Fibroblast of skin of left biceps (primary cell): ENCODE results near the gene GLIPR1L1.

Source experiments
- DNase-seq, 2 experiments: peaks; one replicate each; pipeline ENCODE4 v3.0.0-alpha.2; 2013; ENCODE audit warnings: low read depth in 2 of 2

Gene GLIPR1L1

DNA sequence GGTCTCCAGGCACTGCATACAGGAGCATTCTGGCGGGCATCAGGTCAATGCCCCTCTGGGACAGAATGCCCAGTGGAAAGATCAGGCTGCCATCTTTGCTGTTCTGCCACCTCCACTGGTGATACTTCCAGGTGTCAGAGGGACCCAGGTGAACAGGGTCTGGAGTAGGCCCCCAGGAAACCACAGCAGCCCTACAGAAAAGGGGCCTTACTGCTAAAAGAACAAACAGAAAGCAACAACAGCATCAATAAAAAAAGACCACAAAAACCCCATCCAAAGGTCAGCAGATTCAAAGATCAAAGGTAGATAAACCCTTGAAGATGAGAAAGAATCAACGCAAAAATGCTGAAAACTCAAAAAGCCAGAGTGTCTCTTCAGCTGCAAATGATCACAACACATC is 15.9 kb downstream of the GLIPR1L1 start:
- no peak for DNase-seq

DNA sequence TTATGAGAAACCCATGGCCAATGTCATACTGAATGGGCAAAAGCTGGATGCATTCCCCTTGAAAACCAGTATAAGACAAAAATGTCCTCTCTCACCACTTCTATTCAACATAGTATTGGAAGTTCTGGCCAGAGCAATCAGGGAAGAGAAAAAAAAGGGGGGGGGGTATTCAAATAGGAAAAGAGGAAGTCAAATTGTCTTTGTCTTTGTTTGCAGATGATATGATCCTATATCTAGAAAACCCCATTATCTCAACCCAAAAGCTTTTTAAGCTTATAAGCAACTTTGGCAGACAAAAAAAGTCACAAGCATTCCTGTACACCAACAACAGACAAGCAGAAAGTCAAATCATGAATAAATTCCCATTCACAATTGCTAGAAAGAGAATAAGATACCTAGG is 19.5 kb downstream of the GLIPR1L1 start:
- no peak for DNase-seq

DNA sequence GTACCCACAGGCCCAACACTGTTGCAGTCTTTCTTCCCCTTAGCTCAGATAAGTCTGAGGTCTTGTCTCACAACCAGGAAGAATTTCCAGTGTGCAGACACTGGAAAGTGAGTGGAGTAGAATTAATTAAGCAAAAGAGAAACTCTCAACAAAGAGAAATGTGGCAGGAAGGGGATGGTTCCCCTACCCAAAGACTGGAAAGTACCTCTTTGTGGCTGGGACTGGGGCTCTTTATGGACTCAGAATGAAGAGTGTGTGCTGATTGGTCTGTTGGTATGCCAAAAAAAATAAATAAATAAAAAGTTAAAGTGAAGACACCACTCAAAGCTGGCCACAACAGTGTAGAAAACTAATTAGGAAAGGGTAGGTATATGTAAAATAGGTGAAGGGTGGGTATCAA is 26.4 kb downstream of the GLIPR1L1 start:
- no peak for DNase-seq

DNA sequence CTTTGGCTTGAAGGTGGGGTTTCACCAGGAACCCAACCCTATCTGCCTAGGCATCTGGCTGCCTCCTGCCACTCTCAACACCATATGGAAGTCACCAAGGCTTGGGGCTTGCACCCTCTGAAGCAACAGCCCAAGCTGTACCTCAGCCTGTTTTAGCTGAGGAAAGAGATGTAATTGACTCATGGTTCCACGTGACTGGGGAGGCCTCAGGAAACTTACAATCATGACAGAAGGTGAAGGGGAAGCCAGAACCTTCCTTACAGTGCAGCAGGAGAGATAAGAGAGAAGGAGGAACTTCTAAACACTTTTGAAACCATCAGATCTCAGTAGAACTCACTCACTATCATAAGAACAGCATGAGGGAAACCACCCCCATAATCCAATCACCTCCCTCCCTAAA is 26.9 kb downstream of the GLIPR1L1 start:
- DNase-seq: no peak

DNA sequence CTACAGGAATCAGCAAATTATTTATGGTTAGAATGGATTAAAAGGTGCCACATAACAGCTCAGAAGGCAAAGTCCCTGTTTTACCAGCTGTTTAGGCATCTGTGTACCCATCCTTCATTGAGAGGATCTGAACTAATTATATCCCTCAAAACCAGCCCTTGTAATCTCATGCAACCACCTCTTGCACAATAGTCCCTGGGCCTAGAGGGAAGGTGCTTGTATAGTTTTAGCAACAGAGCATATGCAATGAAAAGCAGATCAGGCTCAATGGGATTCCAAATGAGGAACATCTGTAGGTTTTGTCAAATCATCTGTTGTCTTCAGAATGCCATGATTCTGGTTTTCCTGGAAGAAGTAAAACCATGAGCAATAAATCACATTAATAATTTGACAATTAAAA is 30.4 kb downstream of the GLIPR1L1 start:
- peak; percentile 65 to 76 for DNase-seq

DNA sequence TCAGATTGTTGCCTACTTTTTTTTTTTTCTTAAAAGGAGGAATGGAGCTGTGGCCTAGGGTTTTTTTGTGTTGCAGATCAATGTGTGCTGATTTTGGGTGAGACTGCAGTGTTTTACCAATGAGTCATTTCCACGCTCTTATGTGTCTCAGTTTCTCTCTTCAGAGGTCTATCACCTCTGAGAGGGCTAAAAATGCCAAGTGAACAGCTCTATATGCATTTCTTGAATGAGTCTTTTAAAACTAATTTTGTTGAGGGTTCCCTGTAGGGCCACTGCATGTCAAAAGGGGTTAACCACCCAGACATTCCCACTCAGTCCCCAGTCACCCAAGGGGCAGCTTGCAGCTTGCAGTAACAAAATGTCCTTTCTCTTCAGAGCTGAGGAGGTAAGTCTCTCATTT is 32.2 kb downstream of the GLIPR1L1 start:
- DNase-seq: no peak

DNA sequence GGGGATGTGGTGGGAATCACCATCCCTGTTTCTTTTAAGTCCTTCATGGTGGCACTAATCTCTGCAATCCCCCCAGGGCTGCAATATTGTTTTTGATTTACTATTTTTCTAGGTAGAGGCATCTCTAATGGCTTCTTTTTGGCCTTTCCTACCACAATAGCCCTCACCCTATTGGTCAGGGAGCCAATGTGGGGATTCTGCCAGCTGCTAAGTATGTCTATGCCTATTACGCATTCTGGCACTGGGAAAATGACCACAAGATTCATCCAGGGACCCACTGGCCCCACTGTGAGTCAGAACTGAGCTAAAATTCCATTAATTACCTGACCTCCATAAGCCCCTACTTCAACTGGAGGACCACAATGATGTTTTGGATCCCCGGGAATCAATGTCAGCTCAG is 40.5 kb downstream of the GLIPR1L1 start:
- DNase-seq: no peak

DNA sequence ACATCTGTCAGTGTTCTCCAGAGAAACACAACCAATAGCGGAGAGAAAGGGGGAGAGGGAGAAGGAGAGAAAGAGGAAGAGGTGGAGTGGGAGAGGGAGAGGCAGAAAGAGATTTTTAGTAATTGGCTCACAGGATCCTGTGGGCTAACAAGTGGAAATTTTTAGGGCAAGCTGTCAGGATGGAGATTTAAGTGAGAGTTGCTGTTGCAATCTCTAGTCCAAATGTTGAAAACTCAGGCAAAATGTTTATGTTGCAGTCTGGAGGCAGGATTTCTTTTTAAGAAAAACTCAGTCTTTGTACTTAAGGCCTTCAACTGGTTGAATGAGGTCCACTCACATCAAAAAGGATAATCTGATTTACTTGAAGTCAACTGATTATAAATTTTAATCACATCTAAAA is 43.9 kb downstream of the GLIPR1L1 start:
- no peak for DNase-seq

DNA sequence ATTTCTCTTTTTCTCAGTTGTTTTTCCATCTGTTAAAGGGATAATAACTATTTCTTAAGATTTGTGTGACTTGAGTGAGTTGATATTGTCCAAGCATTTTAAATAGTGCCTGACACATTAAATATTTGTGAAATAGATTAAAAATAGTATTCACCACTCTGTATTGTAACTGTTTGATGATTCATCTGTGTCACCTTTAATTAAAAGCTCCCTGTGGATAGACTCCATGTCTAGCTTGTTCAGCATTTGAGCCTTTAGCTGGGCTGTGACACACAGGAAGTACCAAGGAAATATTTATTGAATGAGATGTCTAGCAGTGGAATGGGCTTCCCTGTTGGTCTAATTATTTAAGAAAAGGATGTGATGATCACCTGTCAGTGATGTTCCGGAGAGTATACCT is 54.6 kb downstream of the GLIPR1L1 start:
- no peak for DNase-seq

DNA sequence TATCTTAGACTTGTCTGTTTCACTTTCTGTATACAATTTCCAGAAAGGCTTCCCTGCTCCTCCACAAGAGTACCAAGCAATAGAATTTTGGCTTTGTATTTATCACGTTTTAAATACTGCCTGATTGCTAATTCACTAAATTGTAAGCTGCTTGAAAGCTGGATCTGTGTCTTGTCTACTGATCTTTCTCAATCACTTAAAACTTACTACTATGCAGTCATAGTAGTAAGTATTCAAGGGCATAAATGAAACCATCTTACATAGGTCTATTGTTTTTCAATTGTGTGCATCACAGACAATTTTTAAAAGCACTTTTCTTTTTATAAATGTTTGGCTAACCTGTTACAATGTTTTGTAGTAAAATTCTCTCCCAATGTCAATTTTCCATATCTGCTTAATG is 55.2 kb downstream of the GLIPR1L1 start:
- no peak for DNase-seq

DNA sequence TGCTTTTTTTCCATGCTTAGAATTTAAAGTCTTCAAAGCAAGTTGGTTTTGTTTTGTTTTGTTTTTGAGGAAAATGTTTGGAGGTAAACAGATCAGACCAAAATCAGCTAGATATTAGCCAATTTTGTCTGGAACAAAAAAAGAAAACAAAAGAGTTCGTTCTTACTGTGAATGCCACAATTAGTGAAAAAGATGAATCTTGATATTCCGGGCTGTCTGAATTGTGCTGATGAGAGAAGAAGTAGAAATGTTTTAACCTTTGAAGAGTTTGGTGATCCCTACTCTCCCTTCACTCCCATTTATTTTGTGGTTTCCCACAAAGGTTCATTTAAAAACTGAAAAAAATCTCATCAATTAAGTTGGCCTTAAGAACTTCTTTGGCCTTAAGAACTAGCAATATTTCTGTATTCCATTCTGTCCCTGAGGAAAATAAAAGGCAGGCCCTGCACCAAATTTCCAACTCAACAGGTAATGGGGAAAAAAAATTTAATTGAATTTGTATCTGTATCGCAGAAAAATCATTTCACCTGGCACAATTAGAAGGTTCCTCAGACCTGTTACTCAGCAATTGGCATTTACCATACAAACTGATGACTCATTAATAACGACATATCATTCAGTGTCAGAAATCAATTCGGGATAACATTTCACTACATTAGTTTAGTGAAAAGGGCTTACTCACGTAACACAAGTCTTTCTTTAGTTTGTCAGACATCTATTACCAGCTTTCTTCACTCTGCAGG is 55.9 kb downstream of the GLIPR1L1 start:
- DNase-seq: no peak

DNA sequence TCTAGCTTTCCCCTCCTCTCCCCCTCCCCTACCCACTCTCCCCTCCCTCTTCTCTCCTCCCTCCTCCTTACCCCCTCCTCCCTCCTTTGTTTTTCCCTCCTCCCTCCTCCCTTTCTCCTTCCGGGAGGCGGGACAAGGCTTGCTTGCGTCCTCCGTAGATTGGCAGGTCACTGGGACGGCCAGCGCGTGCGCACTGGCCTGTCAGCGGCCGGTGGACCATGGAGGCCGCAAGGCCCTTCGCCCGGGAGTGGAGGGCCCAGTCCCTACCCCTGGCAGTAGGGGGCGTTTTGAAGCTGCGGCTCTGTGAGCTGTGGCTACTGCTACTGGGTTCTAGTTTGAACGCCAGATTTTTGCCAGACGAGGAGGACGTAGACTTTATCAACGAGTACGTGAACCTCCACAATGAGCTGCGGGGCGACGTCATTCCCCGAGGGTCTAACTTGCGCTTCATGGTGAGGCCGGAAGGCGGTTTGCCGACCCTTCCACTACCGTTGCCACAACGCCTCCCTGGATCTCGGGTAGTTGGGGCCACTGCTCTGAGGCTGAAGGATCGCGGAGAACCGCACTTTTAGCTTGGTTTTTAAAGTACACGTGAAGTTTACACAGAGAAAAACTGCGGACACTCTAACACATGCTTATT is 56.5 kb downstream of the GLIPR1L1 start, which contains the start of gene GLIPR1L2:
TSS of gene GLIPR1L2 (plus strand) at position 191 of the 640 bp plus-strand sequence. CDS start at position 219, 28 bp downstream.
- peak; percentile 92 to 95 for DNase-seq

DNA sequence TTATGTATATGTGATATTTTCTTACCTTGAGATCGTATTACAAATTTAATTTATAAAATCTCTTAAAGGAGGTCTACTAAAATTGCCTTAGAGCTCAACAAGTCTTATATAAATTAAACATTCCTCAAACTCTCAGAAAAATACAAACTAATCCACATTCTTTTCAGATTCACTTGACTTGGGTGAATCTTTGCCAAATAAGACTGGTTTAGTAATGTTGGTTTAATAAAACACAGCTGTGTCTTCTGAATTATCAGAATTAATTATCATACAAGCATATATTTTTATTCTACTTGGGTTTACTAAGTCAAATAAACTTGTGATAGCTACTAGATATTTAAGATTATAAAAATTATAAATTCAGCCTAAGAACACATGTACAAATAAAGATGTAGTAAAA is 69.8 kb downstream of the GLIPR1L1 start:
- no peak for DNase-seq

DNA sequence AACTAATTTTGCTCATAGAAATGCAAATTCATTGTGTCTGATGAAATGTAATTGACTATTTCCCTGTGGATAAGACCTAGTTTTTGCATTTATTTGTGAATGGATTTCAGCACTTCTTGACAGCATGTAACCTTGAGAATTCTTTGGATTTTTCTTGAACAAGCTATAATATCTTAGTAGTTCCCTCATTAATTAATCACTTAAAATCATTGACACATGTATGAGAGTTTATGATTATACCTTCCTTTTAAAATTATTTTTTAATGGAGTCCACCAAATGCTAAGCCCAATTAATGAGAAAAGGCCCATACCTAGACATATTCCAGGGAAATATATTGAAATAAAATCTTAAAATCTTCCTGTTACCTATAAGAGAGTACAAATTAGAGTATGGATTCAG is 73.2 kb downstream of the GLIPR1L1 start:
- no peak for DNase-seq

DNA sequence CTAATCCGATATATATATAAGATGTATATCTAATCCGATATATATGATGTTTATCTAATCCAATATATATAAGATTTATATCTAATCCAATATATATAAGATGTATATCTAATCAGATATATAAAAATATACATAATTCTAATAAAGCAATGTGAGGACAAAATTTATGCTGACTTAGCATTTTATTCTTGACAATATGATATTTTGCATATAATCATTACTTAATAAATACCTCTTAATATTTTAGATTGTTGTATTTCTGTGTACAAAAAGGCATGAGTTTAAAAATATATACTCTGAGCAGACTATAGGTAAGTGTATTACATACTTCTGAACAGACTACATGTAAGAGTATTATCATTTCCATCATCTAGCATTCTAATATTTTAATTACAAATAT is 75.4 kb downstream of the GLIPR1L1 start:
- DNase-seq: no peak

DNA sequence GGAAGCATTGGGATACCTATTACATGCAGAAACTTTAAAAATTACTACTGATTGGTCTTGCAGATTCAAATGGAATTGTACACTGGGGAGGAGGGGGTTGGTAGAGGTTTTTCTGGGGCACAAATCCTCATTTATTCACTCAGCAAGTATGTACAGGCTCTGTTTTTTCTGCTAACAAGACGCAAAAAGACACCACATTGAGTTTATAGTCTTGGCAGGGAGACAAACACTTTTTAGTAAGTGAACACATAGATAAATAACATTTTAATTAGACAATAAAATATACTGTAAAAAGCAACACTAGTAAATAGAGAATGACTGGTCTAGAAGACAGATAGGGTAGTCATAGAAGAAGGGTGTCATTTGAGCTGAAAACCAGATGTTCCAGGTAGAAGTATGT is 80.2 kb downstream of the GLIPR1L1 start:
- no peak for DNase-seq

DNA sequence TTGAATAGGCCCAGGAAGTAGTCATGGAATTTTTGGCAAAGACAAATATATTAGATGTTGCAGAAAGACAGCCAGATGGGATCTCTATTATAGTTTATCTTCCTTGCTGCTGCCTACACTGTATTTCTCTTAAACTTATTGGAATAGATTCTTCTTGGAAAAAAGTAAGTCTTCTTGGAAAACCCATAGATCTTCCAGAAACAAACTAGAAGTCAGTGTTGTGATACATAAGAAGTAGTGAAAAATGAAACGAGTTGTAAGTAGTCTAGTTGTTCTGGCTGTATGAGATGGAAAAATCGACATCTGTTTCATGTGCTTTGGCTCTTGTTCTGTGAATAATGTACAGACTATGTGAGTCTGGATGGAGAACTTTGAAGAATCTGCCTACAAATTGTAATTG is 85.4 kb downstream of the GLIPR1L1 start:
- DNase-seq: no peak
